EH (cell line): ENCODE data around the gene CDC123.
"Not testable (repeated sequence)": the region's sequence is repeated elsewhere in the genome, so short reads cannot be mapped to it uniquely, and the experiment has no call there.

ENCODE experiments used
- DNase-seq: peaks from one replicate; pipeline ENCODE4 v3.0.0-alpha.2; 2015; ENCODE audit warnings: low read depth

CDC123 gene

GRCh38 chr10:12235796-12236195 lies 39.8 kb downstream of the CDC123 start:
- peak; percentile 19 for DNase-seq

GRCh38 chr10:12237265-12238220 lies 41.6 kb downstream of the CDC123 start:
- DNase-seq: no peak

GRCh38 chr10:12238821-12239220 lies 42.8 kb downstream of the CDC123 start:
- DNase-seq: no peak

GRCh38 chr10:12241810-12242529 lies 46.0 kb downstream of the CDC123 start:
- no peak for DNase-seq

GRCh38 chr10:12243864-12244620 lies 48.1 kb downstream of the CDC123 start:
- DNase-seq: no peak

- DNase-seq: no peak
Measured at GRCh38 chr10:12250181-12250580, 54.2 kb downstream of the CDC123 start.

GRCh38 chr10:12250702-12251101 lies 54.7 kb downstream of the CDC123 start:
- not testable (repeated sequence) for DNase-seq

GRCh38 chr10:12251581-12251980 lies 55.6 kb downstream of the CDC123 start:
- DNase-seq: no peak

GRCh38 chr10:12252882-12253546 lies 57.0 kb downstream of the CDC123 start:
- DNase-seq: peak; percentile 21

- DNase-seq: no peak
Measured at GRCh38 chr10:12255048-12255447, 59.1 kb downstream of the CDC123 start.

GRCh38 chr10:12259988-12260387 lies 64.0 kb downstream of the CDC123 start:
- DNase-seq: no peak

- DNase-seq: no peak
Measured at GRCh38 chr10:12262278-12262981, 66.4 kb downstream of the CDC123 start.

- peak; percentile 67 for DNase-seq
Measured at GRCh38 chr10:12264204-12264940, 68.4 kb downstream of the CDC123 start.

- DNase-seq: no peak
Measured at GRCh38 chr10:12269056-12269455, 73.1 kb downstream of the CDC123 start.

GRCh38 chr10:12271210-12271540 lies 75.2 kb downstream of the CDC123 start:
- DNase-seq: no peak

GRCh38 chr10:12277862-12278261 lies 81.9 kb downstream of the CDC123 start:
- not testable (repeated sequence) for DNase-seq

- no peak for DNase-seq
Measured at GRCh38 chr10:12279281-12279680, 83.3 kb downstream of the CDC123 start.

- no peak for DNase-seq
Measured at GRCh38 chr10:12287772-12288171, 91.8 kb downstream of the CDC123 start.

- not testable (repeated sequence) for DNase-seq
Measured at GRCh38 chr10:12297784-12298183, 101.8 kb downstream of the CDC123 start.

GRCh38 chr10:12299222-12299965 lies 103.4 kb downstream of the CDC123 start:
- no peak for DNase-seq
